Keratinocyte (primary cell): ENCODE measurements around the gene CXADR. TPM values are rescaled to one million over a fixed set of nuclear protein-coding genes. Genes with fewer than 3 reads are reported as not detected.

Experiments used
- DNase-seq: peaks from one replicate; pipeline ENCODE4 v3.0.0-alpha.2; 2011; ENCODE audit warnings: low read depth, missing footprints, low spot score
- FAIRE-seq: peaks from 2 replicates; lab custom pipeline; 2011; peaks lifted over from hg19 to GRCh38; lab: Jason Lieb, UNC
- H2AFZ ChIP-seq: 2 replicates; pipeline ENCODE4 v1.6.0; 2012; ENCODE audit warnings: low read length, control low read depth, inconsistent platforms; ENCODE audit not compliant: control insufficient read depth
- H3K27ac ChIP-seq: 2 replicates; pipeline ENCODE4 v1.5.1; 2011; ENCODE audit warnings: low read length; ENCODE audit not compliant: control insufficient read depth, insufficient read depth
- H3K27me3 ChIP-seq: 3 replicates; pipeline ENCODE4 v1.6.0; 2011; ENCODE audit warnings: low read length; ENCODE audit not compliant: control insufficient read depth, insufficient read depth; ENCODE audit errors: extremely low read depth
- H3K36me3 ChIP-seq, 2 experiments: 2 replicates in 1 of 2; 3 replicates in 1 of 2; pipeline ENCODE4 v1.5.1; 2011; ENCODE audit warnings: low read length in 2 of 2, mild to moderate bottlenecking in 1 of 2; ENCODE audit not compliant: control insufficient read depth in 2 of 2, insufficient read depth in 2 of 2; ENCODE audit errors: extremely low read depth in 1 of 2
- H3K4me1 ChIP-seq: 3 replicates; pipeline ENCODE4 v1.5.1; 2011; ENCODE audit warnings: low read length; ENCODE audit not compliant: control insufficient read depth, insufficient read depth; ENCODE audit errors: extremely low read depth
- H3K4me2 ChIP-seq: 3 replicates; pipeline ENCODE4 v1.6.0; 2011; ENCODE audit warnings: low read depth, low read length; ENCODE audit not compliant: control insufficient read depth, insufficient read depth; ENCODE audit errors: extremely low read depth
- H3K4me3 ChIP-seq, 3 experiments: fragments of 200-600 bp in 1 of 3; sonication (generic) in 1 of 3; 2 replicates in 2 of 3; 3 replicates in 1 of 3; pipeline ENCODE4 v1.5.1; 2011 to 2016; ENCODE audit warnings: low read length in 3 of 3, mild to moderate bottlenecking in 3 of 3, control low read depth in 2 of 3, inconsistent platforms in 1 of 3, low read depth in 1 of 3, mixed read lengths in 1 of 3, mixed run types in 1 of 3, moderate library complexity in 1 of 3; ENCODE audit not compliant: control insufficient read depth in 2 of 3, insufficient read depth in 2 of 3; ENCODE audit errors: extremely low read depth in 1 of 3
- H3K79me2 ChIP-seq: 2 replicates; pipeline ENCODE4 v1.6.0; 2012; ENCODE audit warnings: low read length; ENCODE audit not compliant: control insufficient read depth, insufficient read depth
- H3K9ac ChIP-seq: 3 replicates; pipeline ENCODE4 v1.6.0; 2011; ENCODE audit warnings: low read length; ENCODE audit not compliant: control insufficient read depth, insufficient read depth; ENCODE audit errors: extremely low read depth
- H3K9me1 ChIP-seq: 3 replicates; pipeline ENCODE4 v1.6.0; 2011; ENCODE audit warnings: low read length; ENCODE audit not compliant: control insufficient read depth, insufficient read depth; ENCODE audit errors: extremely low read depth
- H3K9me3 ChIP-seq: 2 replicates; pipeline ENCODE4 v1.5.1; 2012; ENCODE audit warnings: low read depth, low read length; ENCODE audit not compliant: control insufficient read depth
- H4K20me1 ChIP-seq: 3 replicates; pipeline ENCODE4 v1.6.0; 2011; ENCODE audit warnings: low read length; ENCODE audit not compliant: control insufficient read depth, insufficient read depth; ENCODE audit errors: extremely low read depth
- EZH2 ChIP-seq: IDR thresholded peaks from one replicate; pipeline ENCODE4 v1.6.1; 2012; ENCODE audit warnings: inconsistent platforms, mild to moderate bottlenecking, low read length, moderate library complexity
- dilution Hi-C: fragments of 300-500 bp; cut with MboI; formaldehyde crosslinking; loops from one replicate; pipeline ENCODE4 v1.7.0; 2020; ENCODE audit warnings: low sequenced_read_pairs; ENCODE audit not compliant: extremely low pct_ligation_motif_present
- polyA plus RNA-seq, 5 experiments: library from polyadenylated mRNA; depleted of rRNA in 3 of 5; stranded (reverse) in 3 of 5; stranded (forward) in 1 of 5; unstranded in 1 of 5; fragments of >200 nt; gene quantifications; 1 replicate in 1 of 5; 2 replicates in 3 of 5; 3 replicates in 1 of 5; pipeline versions ENCODE4 v1.2.1 to v1.2.3, GENCODE V29; 2011 to 2012; ENCODE audit warnings: missing spikeins in 2 of 5, low read depth in 1 of 5, low replicate concordance in 1 of 5
- TF ChIP-seq, protein P1 (sequence below), 3 experiments: IDR thresholded peaks in 1 of 3; conservative IDR thresholded peaks in 1 of 3; optimal IDR thresholded peaks in 1 of 3; 2 replicates in 2 of 3; 3 replicates in 1 of 3; pipeline versions ENCODE3 to v1.5.1; 2011; ENCODE audit warnings: low read length in 3 of 3, mild to moderate bottlenecking in 3 of 3, moderate library complexity in 2 of 3, control low read depth in 1 of 3, inconsistent platforms in 1 of 3; ENCODE audit not compliant: insufficient read depth in 2 of 3; ENCODE audit errors: extremely low read depth in 1 of 3

CXADR gene
- polyA plus RNA-seq, 1 donor (not counting 4 experiments of a cell fraction or from before 2014, with no cell fraction given), result 37.3 TPM

GRCh38 chr21:17609681-17610080 lies 96.8 kb downstream of the CXADR start:
- peaks cover 66% of the 10 kb centered on the region for H3K79me2 ChIP-seq
- FAIRE-seq (no peak), DNase-seq (no peak)
- no peaks in the 10 kb centered on the region for H4K20me1 ChIP-seq
- no peaks in the 10 kb centered on the region for H3K9me1 ChIP-seq
- H3K9me3 ChIP-seq, result no peaks in the 10 kb centered on the region
- TF ChIP-seq EZH2, result no peak
- TF ChIP-seq, protein P1, sequence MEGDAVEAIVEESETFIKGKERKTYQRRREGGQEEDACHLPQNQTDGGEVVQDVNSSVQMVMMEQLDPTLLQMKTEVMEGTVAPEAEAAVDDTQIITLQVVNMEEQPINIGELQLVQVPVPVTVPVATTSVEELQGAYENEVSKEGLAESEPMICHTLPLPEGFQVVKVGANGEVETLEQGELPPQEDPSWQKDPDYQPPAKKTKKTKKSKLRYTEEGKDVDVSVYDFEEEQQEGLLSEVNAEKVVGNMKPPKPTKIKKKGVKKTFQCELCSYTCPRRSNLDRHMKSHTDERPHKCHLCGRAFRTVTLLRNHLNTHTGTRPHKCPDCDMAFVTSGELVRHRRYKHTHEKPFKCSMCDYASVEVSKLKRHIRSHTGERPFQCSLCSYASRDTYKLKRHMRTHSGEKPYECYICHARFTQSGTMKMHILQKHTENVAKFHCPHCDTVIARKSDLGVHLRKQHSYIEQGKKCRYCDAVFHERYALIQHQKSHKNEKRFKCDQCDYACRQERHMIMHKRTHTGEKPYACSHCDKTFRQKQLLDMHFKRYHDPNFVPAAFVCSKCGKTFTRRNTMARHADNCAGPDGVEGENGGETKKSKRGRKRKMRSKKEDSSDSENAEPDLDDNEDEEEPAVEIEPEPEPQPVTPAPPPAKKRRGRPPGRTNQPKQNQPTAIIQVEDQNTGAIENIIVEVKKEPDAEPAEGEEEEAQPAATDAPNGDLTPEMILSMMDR (optimal IDR thresholded peaks at IDR 0.05 in 1 of 3, IDR thresholded peaks at IDR 0.05 in 1 of 3, conservative IDR thresholded peaks at IDR 0.05 in 1 of 3; ENCODE audit: extremely low read depth in 1 of 3, insufficient read depth in 2 of 3, low read length in 3 of 3), result no peak
- no peak overlapping the region for H3K9ac ChIP-seq
- dilution Hi-C loops, result no loop called here
- H3K36me3 ChIP-seq, result peaks cover 4 to 5% of the 10 kb centered on the region in 2 experiments
- H3K27ac ChIP-seq, result no peak overlapping the region
- H3K4me1 ChIP-seq, result peaks cover 36% of the 10 kb centered on the region
- H3K27me3 ChIP-seq, result no peaks in the 10 kb centered on the region
- no peak overlapping the region for H3K4me2 ChIP-seq
- H3K4me3 ChIP-seq, result no peak overlapping the region
- H2AFZ ChIP-seq, result no peak overlapping the region

- Histone ChIP-seq H3K36me3 (peaks cover 0 to 1% of the 10 kb centered on the region in 2 experiments), H3K4me1 (peaks cover 36% of the 10 kb centered on the region), H3K4me3 (peak overlapping the region; percentile 69 to 97 (median 88)), H3K9me3 (no peaks in the 10 kb centered on the region), H3K9ac (peak overlapping the region; percentile 100), H3K79me2 (peaks cover 58% of the 10 kb centered on the region), H4K20me1 (no peaks in the 10 kb centered on the region), H3K27ac (peak overlapping the region; percentile 97), H2AFZ (peak overlapping the region; percentile 52), H3K4me2 (peak overlapping the region; percentile 100), H3K9me1 (no peaks in the 10 kb centered on the region), H3K27me3 (no peaks in the 10 kb centered on the region)
- no peak for FAIRE-seq
- dilution Hi-C loops, result no loop called here
- DNase-seq, result no peak
- TF ChIP-seq EZH2, result no peak
- TF ChIP-seq, protein P1 (optimal IDR thresholded peaks at IDR 0.05 in 1 of 3, IDR thresholded peaks at IDR 0.05 in 1 of 3, conservative IDR thresholded peaks at IDR 0.05 in 1 of 3; ENCODE audit: extremely low read depth in 1 of 3, insufficient read depth in 2 of 3, low read length in 3 of 3), result no peak
Measured at GRCh38 chr21:17610911-17611310, 98.1 kb downstream of the CXADR start.
